Measurements from ENCODE around the gene CNTN6. TPM values are rescaled to one million over a fixed set of nuclear protein-coding genes. Genes with fewer than 3 reads are reported as not detected.

Gene CNTN6
- total RNA-seq, 1 donor from 2014 or later = 9.2 TPM

DNA sequence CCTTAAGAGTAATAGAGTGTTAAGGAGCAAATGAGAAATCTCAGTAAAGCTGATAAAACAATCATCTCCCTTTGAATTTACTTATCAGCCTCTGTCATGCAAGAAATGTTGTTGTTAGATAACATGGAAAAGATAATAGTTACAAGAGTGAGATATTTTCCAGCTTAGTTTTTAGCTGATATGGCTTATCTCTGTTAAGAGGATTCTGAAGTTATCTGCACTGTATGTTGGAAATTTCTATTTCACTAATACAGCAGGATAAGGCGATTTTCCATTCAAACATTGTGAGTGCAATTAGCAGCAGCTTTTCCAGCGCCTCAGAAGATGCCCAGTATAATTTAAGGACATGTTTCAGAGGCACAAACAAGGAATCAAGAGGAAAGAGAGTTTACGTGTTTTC, 262.9 kb downstream of the CNTN6 start:
- intact Hi-C loops (cut with DNase I) = no loop called here
- ATAC-seq (no peak), DNase-seq (no peak)
- Histone ChIP-seq H3K4me1 (no peaks in the 10 kb centered on the region), H3K4me3 (no peak overlapping the region), H3K9me3 (no peaks in the 10 kb centered on the region), H3K36me3 (no peaks in the 10 kb centered on the region), H3K27ac (no peak overlapping the region), H3K27me3 (no peaks in the 10 kb centered on the region)
- TF ChIP-seq, protein P1, sequence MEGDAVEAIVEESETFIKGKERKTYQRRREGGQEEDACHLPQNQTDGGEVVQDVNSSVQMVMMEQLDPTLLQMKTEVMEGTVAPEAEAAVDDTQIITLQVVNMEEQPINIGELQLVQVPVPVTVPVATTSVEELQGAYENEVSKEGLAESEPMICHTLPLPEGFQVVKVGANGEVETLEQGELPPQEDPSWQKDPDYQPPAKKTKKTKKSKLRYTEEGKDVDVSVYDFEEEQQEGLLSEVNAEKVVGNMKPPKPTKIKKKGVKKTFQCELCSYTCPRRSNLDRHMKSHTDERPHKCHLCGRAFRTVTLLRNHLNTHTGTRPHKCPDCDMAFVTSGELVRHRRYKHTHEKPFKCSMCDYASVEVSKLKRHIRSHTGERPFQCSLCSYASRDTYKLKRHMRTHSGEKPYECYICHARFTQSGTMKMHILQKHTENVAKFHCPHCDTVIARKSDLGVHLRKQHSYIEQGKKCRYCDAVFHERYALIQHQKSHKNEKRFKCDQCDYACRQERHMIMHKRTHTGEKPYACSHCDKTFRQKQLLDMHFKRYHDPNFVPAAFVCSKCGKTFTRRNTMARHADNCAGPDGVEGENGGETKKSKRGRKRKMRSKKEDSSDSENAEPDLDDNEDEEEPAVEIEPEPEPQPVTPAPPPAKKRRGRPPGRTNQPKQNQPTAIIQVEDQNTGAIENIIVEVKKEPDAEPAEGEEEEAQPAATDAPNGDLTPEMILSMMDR (IDR thresholded peaks at IDR 0.05) = no peak

DNA sequence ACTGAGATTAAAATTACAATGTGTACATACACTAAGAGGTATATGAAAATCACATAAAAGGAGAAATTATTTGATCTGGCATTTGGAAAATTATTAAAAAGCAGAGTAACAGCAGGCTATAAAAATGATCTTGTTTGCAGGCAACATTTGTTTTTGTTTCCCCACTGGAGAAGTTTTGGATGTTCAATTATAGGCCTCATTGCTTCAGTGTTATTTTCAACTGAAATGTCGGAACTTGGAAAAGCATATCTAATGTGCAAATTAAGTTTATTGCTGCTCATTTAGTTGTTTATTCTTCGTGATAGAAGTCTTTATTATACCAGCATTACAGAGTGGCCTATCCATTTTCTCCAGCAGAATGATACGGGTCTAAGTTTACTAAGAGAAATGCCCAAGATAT, 263.3 kb downstream of the CNTN6 start:
- DNase-seq (no peak), ATAC-seq (no peak)
- no peaks in the 10 kb centered on the region for H3K9me3 ChIP-seq
- no peaks in the 10 kb centered on the region for H3K4me1 ChIP-seq
- no peak overlapping the region for H3K27ac ChIP-seq
- no peak overlapping the region for H3K4me3 ChIP-seq
- TF ChIP-seq, protein P1 (IDR thresholded peaks at IDR 0.05) = no peak
- H3K36me3 ChIP-seq = no peaks in the 10 kb centered on the region
- H3K27me3 ChIP-seq = no peaks in the 10 kb centered on the region
- intact Hi-C loops (cut with DNase I) = no loop called here

DNA sequence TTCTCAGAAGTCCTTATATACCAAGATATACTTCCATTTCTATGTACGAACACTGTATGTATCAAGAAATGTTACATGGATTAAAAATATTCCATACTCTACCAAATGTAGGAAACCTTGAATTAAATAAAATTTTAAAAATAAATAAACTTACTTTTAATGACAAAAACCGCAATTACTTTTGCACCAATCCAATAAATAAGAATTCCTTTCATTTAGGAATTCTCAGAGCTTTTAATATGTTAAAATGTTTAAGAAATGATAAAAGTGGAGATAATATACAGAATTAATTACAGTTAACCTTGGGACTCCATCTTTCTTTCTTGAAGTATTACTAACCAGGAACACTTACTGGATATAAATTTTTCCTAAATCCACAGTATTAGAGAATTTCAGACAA, 272.7 kb downstream of the CNTN6 start:
- H3K27me3 ChIP-seq = no peaks in the 10 kb centered on the region
- TF ChIP-seq, protein P1 (IDR thresholded peaks at IDR 0.05) = no peak
- no peak for ATAC-seq
- H3K36me3 ChIP-seq = no peaks in the 10 kb centered on the region
- no peaks in the 10 kb centered on the region for H3K4me1 ChIP-seq
- intact Hi-C loops (cut with DNase I) = no loop called here
- no peaks in the 10 kb centered on the region for H3K9me3 ChIP-seq
- H3K4me3 ChIP-seq = no peak overlapping the region
- no peak for DNase-seq
- H3K27ac ChIP-seq = no peak overlapping the region

DNA sequence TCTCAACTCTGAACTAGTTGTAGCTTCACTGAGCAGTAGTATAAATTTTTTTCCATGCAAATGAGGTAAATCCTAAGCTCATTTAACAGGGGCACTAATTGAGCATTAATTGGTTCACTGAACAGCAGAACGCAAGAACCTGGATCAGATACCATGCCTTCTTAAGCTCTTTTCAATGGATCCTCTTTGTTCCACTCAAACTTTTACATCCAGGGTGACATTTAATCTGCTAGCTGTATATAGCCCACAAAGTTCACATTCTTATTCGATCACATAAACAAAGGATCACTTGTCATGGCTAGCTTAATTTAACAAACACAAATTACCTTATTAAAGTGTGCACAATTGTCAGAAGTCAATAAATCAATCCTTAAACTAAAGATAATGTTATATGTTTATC, 281.6 kb downstream of the CNTN6 start:
- no peaks in the 10 kb centered on the region for H3K9me3 ChIP-seq
- no peak overlapping the region for H3K27ac ChIP-seq
- no peaks in the 10 kb centered on the region for H3K27me3 ChIP-seq
- H3K36me3 ChIP-seq = no peaks in the 10 kb centered on the region
- TF ChIP-seq, protein P1 (IDR thresholded peaks at IDR 0.05) = no peak
- intact Hi-C loops (cut with DNase I) = no loop called here
- no peak overlapping the region for H3K4me3 ChIP-seq
- no peak for DNase-seq
- H3K4me1 ChIP-seq = no peaks in the 10 kb centered on the region
- no peak for ATAC-seq

DNA sequence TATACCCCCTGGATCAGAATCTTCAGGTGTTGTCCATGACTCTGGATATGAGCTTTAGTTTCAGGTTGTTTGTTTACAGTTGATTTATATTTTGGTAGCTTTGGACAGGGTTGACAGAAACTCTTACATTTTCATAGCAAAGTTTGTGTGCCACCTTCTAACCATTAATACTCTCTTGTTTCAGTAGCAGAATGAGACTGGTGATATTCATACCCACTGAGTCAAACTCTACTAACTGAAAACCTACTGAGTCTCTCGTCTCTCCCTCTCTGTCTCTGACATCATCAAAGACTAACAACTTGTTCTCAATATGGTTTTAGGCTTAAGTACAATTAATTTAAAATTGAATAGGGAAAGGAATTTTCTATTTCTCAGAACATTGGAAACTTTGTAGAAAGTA, 282.3 kb downstream of the CNTN6 start:
- no peaks in the 10 kb centered on the region for H3K36me3 ChIP-seq
- H3K27me3 ChIP-seq = no peaks in the 10 kb centered on the region
- H3K4me1 ChIP-seq = no peaks in the 10 kb centered on the region
- intact Hi-C loops (cut with DNase I) = no loop called here
- no peak for ATAC-seq
- no peak overlapping the region for H3K4me3 ChIP-seq
- no peaks in the 10 kb centered on the region for H3K9me3 ChIP-seq
- no peak for DNase-seq
- TF ChIP-seq, protein P1 (IDR thresholded peaks at IDR 0.05) = no peak
- no peak overlapping the region for H3K27ac ChIP-seq

DNA sequence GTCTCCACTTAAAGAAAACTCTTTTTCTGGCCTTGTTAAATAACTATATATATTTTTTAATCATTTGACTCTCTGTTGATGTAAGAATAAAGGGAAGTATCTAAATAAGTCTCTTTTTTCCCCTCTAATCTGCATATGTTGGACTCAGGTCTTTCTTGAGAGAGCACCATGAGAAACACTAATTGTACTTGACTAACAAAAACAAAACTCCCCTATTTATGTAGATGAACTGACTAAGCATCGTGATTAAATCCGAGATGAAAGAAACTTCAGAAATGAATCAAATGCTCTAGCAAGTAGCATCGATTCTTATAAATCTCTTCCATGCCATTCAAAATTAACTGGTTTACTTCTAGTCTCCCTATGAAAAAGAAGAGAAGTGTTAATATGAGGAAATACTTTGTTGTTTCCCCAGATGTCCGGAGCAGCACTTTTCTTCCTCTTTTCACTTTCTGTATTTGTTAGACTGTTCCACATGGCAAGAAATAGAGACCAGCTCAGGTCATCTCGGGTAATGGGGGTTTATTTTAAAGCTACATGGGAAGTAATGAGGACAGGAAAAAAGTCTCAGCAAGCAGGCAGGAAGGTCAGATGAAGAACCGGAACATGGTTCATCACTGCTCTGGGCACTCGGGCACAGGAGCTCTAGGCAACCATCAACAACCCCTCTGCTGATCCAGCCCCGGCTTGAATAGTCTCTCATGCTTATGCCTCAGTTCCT, 288.3 kb downstream of the CNTN6 start:
- TF ChIP-seq, protein P1 (IDR thresholded peaks at IDR 0.05) = no peak
- Histone ChIP-seq H3K4me3 (no peak overlapping the region), H3K27me3 (no peaks in the 10 kb centered on the region), H3K4me1 (no peaks in the 10 kb centered on the region), H3K36me3 (no peaks in the 10 kb centered on the region), H3K27ac (no peak overlapping the region), H3K9me3 (no peaks in the 10 kb centered on the region)
- DNase-seq = no peak
- ATAC-seq = no peak
- intact Hi-C loops (cut with DNase I) = no loop called here

All from upper lobe of right lung (tissue), 1 donor.